Muscle of leg (tissue), 11 donors: ENCODE results near the gene MAT1A. TPM values are rescaled to one million over a fixed set of nuclear protein-coding genes. Genes with fewer than 3 reads are reported as not detected.

Source experiments
- DNase-seq: peaks from one replicate; pipeline ENCODE4 v3.0.0; 2013
- H3K27ac ChIP-seq: one replicate; pipeline ENCODE4 v1.5.1; 2013; ENCODE audit warnings: mild to moderate bottlenecking, low read length, control low read depth
- H3K27me3 ChIP-seq: one replicate; pipeline ENCODE4 v1.6.1; 2013; ENCODE audit warnings: low read length; ENCODE audit not compliant: control insufficient read depth, insufficient read depth
- H3K36me3 ChIP-seq: one replicate; pipeline ENCODE4 v1.6.1; 2013; ENCODE audit warnings: low read length; ENCODE audit not compliant: control insufficient read depth, insufficient read depth
- H3K4me1 ChIP-seq: one replicate; pipeline ENCODE4 v1.6.1; 2013; ENCODE audit warnings: low read length; ENCODE audit not compliant: control insufficient read depth, insufficient read depth
- H3K4me3 ChIP-seq: one replicate; pipeline ENCODE4 v1.5.1; 2013; ENCODE audit warnings: low read length, control low read depth
- H3K9me3 ChIP-seq: replicated peaks from 2 replicates; pipeline ENCODE4 v1.6.1; 2013; ENCODE audit warnings: low read depth, low read length; ENCODE audit not compliant: control insufficient read depth
- WGBS: methylation state at CpG from one replicate; pipeline ENCODE4 v1.1.5; 2013; ENCODE audit warnings: missing lambda C conversion rate; ENCODE audit not compliant: insufficient coverage; 5-methylcytosine and 5-hydroxymethylcytosine counted together
- polyA plus RNA-seq, 8 donors: library from polyadenylated mRNA; unstranded; fragments of 120-200 nt; gene quantifications; one replicate each; pipeline versions ENCODE4 v1.2.1 to v1.2.3, GENCODE V29; 2013; ENCODE audit warnings: inconsistent platforms in 1 of 8, low replicate concordance in 1 of 8; ENCODE audit not compliant: insufficient read length in 8 of 8, insufficient read depth in 1 of 8
- total RNA-seq: library from RNA; stranded (reverse); fragments of 120-200 nt; gene quantifications from one replicate; pipeline ENCODE4 v1.2.4, GENCODE V29; 2013

MAT1A gene
- total and polyA plus RNA-seq, 9 donors, result 0.04 to 0.73 (median 0.14) TPM; not detected in 1

DNA sequence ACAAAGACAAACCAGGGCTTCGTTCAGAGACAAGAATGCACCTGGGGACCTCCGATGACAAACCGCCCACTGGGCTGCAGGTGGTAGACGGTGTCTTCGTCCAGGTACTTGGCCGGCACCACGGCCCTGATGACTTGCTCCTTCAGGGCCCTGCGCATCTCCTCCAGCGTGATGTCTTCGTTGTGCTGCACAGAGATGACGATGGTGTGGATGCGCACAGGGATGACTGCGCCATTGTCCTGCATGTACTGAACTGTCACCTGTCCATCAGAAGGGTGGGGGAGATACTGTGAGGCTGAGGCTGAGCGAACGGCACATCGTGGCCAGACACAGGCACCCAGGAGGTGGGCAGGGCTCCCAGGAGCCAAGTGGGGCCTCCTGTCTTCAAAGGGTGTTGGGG is 13.1 kb downstream of the MAT1A start:
- Histone ChIP-seq H3K36me3 (no peaks in the 10 kb centered on the region), H3K9me3 (no peaks in the 10 kb centered on the region), H3K27ac (no peak overlapping the region), H3K4me1 (peaks cover 2% of the 10 kb centered on the region), H3K4me3 (no peak overlapping the region), H3K27me3 (no peaks in the 10 kb centered on the region)
- 95% methylated on average over 15 of the region's 16 CpGs for WGBS
- no peak for DNase-seq

DNA sequence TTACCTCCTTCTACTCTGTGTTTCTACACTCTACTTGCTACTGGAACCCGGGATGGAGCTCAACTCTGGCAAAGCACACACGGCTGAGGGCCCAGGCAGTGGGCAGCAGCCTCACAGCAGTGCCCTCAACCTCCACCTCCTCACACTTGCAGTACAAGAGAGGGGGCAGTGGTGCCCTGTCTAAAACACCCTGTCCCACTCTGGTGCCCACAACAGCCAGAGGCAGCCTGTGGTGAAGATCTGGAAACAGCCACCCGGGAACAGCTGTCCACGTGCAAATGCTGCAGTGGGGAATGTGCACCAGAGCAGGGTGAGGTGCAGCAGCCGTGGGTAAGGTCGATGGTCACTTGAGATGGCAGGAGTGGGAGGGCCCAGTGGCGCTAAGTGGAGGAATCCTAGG is 13.7 kb downstream of the MAT1A start:
- Histone ChIP-seq H3K27ac (no peak overlapping the region), H3K36me3 (no peaks in the 10 kb centered on the region), H3K27me3 (no peaks in the 10 kb centered on the region), H3K9me3 (no peaks in the 10 kb centered on the region), H3K4me1 (no peaks in the 10 kb centered on the region), H3K4me3 (no peak overlapping the region)
- no peak for DNase-seq
- WGBS, result 97% methylated on average over 4 of the region's 7 CpGs

DNA sequence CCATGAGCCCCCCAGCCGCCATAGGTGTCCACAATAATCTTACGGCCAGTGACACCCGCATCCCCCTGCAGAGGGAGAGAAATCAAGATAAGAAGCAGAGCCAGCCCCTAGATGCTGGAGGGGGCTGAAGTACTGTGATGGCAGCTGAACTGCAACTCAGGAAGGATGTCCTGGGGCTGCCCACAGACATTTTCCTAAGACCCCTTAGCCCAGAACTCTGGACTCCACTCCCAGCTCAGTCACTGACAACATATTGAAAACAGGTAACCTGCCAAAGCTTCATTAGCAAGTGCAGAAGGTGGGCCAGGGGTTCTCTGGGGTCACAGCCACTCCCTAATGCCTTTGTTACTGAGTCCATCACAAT is 14.3 kb downstream of the MAT1A start:
- Histone ChIP-seq H3K4me1 (no peaks in the 10 kb centered on the region), H3K36me3 (no peaks in the 10 kb centered on the region), H3K4me3 (no peak overlapping the region), H3K27me3 (no peaks in the 10 kb centered on the region), H3K27ac (no peak overlapping the region), H3K9me3 (no peaks in the 10 kb centered on the region)
- 100% methylated on average over 2 of the region's 3 CpGs for WGBS
- no peak for DNase-seq

DNA sequence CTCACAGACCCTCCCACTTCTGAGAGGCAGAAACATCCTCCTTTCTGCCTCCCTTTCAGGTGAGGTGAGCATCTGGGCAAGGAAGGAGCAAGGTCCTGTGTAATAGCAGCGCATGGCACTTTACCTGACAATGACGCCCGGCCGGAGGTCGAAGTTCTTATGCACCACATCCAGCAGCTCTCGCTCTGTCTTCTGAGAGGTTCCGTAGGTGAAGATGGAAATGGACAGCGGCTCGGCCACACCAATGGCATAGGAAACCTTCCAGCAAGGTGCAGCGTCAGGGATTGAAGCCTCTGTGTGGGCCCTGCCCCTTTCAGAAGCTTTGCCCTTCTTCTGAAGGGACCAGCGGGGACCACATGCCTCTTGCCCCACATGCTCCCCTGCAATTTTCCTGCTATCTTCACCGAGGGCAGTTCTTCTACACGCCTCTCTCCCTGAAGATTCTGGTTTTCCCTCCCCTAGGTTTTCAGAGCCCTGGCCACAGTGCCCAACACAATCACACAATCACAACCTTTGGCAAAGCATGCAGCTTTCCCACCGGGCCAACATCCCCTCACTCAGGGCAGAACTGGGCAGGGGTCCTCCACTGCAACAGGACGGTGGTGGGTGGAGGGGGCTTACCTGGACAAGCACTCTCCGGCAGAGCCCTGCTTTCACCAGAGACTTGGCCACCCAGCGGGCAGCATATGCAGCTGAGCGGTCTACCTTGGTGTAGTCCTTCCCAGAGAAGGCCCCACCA is 14.9 kb downstream of the MAT1A start:
- Histone ChIP-seq H3K27me3 (no peaks in the 10 kb centered on the region), H3K4me1 (no peaks in the 10 kb centered on the region), H3K4me3 (no peak overlapping the region), H3K36me3 (no peaks in the 10 kb centered on the region), H3K9me3 (no peaks in the 10 kb centered on the region), H3K27ac (no peak overlapping the region)
- 93% methylated on average over 14 of the region's 18 CpGs for WGBS
- no peak for DNase-seq

DNA sequence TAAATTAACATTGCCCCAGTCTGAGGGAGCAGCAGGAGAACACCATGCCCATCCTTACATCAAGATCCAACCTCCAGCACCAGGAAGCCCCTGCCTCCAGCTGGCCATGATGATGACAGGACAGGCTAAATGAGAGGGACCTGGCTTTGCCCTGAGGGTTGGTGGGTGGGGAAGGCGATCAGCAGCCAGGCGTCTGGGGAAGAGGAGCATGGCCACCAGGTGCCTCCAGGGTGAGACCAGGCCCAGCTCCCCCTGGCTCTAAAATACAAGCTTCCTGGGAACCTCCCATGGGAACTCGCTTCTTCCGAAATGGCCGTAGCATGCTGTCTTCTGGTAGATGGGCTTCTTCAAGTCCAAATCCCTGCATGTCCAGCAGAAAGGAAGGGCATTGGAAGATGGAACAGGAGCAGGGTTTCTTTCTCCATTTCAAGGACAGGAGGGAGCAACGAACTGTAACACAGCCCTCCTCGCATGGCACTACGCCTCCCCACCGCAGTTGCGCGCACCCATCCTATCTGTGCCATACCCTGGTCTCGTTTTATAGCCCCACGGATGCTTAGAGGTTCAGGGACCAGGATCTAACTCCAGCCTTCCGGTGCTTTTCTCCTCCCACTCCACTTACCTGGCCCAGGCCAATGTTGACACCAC is 15.8 kb downstream of the MAT1A start:
- Histone ChIP-seq H3K4me1 (no peaks in the 10 kb centered on the region), H3K27ac (no peak overlapping the region), H3K36me3 (no peaks in the 10 kb centered on the region), H3K4me3 (no peak overlapping the region), H3K9me3 (no peaks in the 10 kb centered on the region), H3K27me3 (no peaks in the 10 kb centered on the region)
- no peak for DNase-seq
- WGBS, result 91% methylated on average over 10 of the region's 14 CpGs

DNA sequence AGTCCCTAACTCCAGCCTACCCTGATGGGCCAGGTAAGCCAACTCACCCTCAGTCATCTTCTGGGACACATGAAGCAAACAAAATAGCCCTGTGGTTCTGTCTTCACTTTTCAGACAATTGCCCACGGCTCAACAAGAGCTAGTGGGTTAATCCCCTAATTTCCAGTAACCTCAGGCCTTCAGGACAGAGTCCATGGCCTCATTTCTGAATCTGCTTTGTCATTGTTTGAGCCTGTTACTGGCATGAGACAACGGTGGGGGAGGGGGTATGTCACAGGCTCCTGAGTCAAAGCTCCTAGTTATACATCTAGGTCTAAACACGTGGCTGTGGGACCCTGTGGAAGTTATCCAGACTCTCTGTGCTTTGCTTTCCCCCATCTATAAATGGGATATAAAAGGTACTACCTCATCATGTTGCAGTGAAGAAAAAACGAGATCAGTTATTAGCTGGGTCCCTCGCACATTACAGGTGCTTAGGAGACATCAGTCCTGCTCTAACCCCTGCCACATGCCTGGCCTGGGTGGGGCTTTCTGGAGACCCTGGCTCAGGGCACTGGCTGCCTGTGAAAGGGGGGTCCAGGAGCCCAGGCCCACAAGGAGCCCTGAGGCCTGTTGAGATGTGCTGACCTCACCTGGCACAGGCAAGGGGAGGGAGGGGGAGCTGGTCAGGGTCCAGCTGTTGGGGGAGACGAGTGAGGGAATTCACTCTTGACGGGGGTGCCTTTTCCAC is 16.5 kb downstream of the MAT1A start:
- Histone ChIP-seq H3K4me3 (no peak overlapping the region), H3K36me3 (no peaks in the 10 kb centered on the region), H3K27me3 (no peaks in the 10 kb centered on the region), H3K9me3 (peaks cover 2% of the 10 kb centered on the region), H3K4me1 (no peaks in the 10 kb centered on the region), H3K27ac (no peak overlapping the region)
- 82% methylated on average over 2 of the region's 7 CpGs for WGBS
- DNase-seq, result no peak

DNA sequence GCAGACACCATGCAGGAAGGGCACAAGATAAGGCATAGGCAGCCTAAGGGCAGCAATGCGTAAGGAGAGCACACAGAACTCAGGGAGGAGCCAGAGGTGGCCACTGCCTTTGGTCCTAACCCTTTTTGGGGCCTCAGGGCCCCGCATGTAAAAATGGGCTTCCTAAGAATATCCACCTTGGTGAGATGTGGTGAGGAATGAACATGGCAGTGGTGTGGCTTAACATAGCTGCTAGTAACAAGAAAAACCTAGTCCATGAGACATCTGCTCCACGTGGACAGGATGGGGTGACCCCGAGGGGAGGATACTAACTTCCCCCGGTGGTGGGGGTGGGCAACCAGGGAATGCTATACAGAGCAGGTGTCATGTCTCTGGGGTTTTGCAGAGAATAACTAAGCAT is 18.0 kb downstream of the MAT1A start:
- Histone ChIP-seq H3K27me3 (no peaks in the 10 kb centered on the region), H3K36me3 (no peaks in the 10 kb centered on the region), H3K9me3 (peaks cover 3% of the 10 kb centered on the region), H3K27ac (no peak overlapping the region), H3K4me1 (peaks cover under 1% of the 10 kb centered on the region), H3K4me3 (no peak overlapping the region)
- no peak for DNase-seq
- WGBS, result 59% methylated on average over 4 of the region's 5 CpGs

DNA sequence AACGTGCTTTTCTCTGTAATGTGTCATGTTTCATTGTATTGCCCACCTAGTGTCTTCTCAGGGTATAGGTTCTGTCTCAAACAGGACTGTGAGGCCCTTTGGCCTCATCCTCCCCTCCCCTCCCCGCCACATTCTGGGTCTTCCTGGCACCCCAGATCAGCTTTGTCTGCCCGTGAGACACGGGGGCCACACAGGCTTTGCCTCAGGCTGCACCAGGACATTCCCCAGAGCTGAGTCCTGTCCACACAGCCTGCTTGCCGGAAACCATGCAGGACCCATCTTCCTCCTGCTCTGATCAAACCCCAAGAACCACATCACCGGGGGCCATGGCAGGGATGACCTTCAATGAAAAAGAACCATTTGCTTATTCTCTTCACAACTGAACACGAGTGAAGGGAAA is 18.6 kb downstream of the MAT1A start:
- 81% methylated on average over 6 of the region's 7 CpGs for WGBS
- Histone ChIP-seq H3K27ac (no peak overlapping the region), H3K4me1 (peaks cover 2% of the 10 kb centered on the region), H3K9me3 (peaks cover 3% of the 10 kb centered on the region), H3K4me3 (no peak overlapping the region), H3K36me3 (no peaks in the 10 kb centered on the region), H3K27me3 (no peaks in the 10 kb centered on the region)
- DNase-seq, result no peak

DNA sequence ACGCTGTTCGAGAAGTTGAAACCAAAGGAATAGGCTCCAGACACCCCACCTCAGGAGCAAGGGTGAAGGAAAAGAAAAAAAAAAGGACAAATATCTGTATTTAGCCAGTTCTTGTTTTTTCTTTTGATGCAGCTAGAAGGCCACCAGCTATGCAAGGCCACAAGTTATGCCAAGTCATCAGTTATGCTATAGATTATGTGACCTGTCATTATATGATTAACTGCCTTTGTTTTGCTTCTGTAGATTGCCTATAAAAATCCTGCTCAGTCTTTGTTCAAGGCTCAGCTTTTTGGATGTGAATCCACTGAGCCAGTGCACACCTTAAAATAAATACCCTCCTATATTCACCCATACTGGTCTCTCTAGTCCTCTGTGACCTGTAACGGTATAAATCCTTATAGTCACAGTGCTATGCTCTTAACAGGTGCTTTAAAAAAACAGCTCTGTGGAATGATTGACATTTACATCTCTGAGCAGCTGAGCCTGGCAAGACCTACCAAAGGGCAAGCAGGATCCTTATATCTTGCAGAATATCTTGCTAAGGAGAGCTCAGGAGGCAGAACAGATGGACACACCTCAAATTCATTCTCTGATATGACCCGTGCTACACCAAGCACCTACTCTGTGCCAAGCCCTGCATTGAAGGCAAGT is 20.4 kb downstream of the MAT1A start:
- H3K4me3 ChIP-seq, result no peak overlapping the region
- peaks cover 2% of the 10 kb centered on the region for H3K4me1 ChIP-seq
- DNase-seq, result no peak
- H3K36me3 ChIP-seq, result no peaks in the 10 kb centered on the region
- peaks cover 3% of the 10 kb centered on the region for H3K9me3 ChIP-seq
- H3K27me3 ChIP-seq, result no peaks in the 10 kb centered on the region
- WGBS, result no CpG with 5 or more reads among the region's 4 CpGs
- H3K27ac ChIP-seq, result no peak overlapping the region

DNA sequence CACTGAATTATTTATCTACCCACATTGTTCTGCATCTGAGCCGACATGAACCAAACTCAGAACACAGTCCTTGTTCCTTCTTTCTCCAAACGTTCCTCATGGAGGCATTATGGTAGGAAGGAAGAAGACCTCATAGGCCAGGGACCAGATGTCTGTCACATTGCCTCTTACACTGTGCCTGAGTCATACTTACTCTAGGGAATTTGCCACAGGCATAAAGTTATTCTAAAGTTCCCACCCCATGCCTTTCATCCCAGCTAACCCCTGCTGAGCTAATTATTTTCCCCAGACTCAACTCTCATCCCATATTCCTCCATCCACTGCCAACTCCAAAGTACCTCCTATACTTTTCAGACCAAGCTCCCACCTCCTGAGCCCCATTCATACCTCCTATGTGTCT is 21.2 kb downstream of the MAT1A start:
- Histone ChIP-seq H3K27me3 (no peaks in the 10 kb centered on the region), H3K9me3 (peaks cover 3% of the 10 kb centered on the region), H3K36me3 (no peaks in the 10 kb centered on the region), H3K27ac (no peak overlapping the region), H3K4me1 (peaks cover 2% of the 10 kb centered on the region), H3K4me3 (no peak overlapping the region)
- 20% methylated on average over 1 of the region's 2 CpGs for WGBS
- no peak for DNase-seq
